ENCODE data around the gene SH2D5.

DNA sequence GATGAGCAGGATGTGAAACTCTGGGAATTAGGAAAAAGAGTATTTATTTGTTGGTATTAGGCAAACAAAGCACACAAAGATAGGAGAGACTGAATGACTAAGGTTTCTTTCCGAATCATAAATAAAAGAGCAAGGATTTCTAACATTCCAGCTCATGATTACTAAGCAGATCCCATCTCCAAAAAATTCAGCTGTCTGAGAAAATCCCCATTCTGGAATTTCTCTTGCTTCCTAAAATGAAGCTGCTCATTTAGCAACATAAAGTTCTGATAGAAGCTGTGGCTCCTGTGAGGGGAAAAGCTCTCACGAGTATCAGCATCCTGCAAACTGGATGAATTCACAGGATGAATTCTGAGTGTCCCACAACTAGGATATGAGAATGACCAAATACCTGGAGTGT, 6.7 kb upstream of the SH2D5 start:
- TF ChIP-seq, protein P1, sequence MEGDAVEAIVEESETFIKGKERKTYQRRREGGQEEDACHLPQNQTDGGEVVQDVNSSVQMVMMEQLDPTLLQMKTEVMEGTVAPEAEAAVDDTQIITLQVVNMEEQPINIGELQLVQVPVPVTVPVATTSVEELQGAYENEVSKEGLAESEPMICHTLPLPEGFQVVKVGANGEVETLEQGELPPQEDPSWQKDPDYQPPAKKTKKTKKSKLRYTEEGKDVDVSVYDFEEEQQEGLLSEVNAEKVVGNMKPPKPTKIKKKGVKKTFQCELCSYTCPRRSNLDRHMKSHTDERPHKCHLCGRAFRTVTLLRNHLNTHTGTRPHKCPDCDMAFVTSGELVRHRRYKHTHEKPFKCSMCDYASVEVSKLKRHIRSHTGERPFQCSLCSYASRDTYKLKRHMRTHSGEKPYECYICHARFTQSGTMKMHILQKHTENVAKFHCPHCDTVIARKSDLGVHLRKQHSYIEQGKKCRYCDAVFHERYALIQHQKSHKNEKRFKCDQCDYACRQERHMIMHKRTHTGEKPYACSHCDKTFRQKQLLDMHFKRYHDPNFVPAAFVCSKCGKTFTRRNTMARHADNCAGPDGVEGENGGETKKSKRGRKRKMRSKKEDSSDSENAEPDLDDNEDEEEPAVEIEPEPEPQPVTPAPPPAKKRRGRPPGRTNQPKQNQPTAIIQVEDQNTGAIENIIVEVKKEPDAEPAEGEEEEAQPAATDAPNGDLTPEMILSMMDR (conservative IDR thresholded peaks at IDR 0.05; ENCODE audit: low read depth, low read length): no peak
- no peak for TF ChIP-seq EZH2 (IDR thresholded peaks at IDR 0.05; ENCODE audit: borderline replicate concordance, low read depth, low read length, poor library complexity, severe bottlenecking)

All from A673 (cell line).